CD14-positive monocyte (primary cell): ENCODE measurements around the gene RHOT2. TPM values are rescaled to one million over a fixed set of nuclear protein-coding genes. Genes with fewer than 3 reads are reported as not detected.
A peak's percentile ranks its signal among the peaks of the same experiment; 100 is the strongest.

Source experiments
- DNase-seq, 3 donors: peaks; one replicate each; pipeline ENCODE4 v3.0.0-alpha.2; 2011 to 2022
- H2AFZ ChIP-seq: 2 replicates; pipeline ENCODE4 v1.6.0; 2012; ENCODE audit warnings: mild to moderate bottlenecking, low read depth, low read length, inconsistent platforms; ENCODE audit not compliant: insufficient read depth, poor library complexity, severe bottlenecking
- H3K27ac ChIP-seq, 2 donors: 1 replicate in 1 of 2; 2 replicates in 1 of 2; pipeline ENCODE4 v1.5.1; 2012 to 2013; ENCODE audit warnings: low read length in 2 of 2, control low read depth in 1 of 2, inconsistent platforms in 1 of 2, low read depth in 1 of 2, mild to moderate bottlenecking in 1 of 2
- H3K27me3 ChIP-seq, 2 donors: one replicate each; pipeline versions ENCODE4 v1.6.0 to v1.6.1; 2011 to 2013; ENCODE audit warnings: low read length in 2 of 2; ENCODE audit not compliant: control insufficient read depth in 2 of 2, insufficient read depth in 2 of 2
- H3K36me3 ChIP-seq, 2 donors: replicated peaks in 1 of 2; 1 replicate in 1 of 2; 2 replicates in 1 of 2; pipeline versions ENCODE4 v1.5.1 to v1.6.1; 2012 to 2013; ENCODE audit warnings: low read length in 2 of 2, control low read depth in 1 of 2, inconsistent platforms in 1 of 2, mild to moderate bottlenecking in 1 of 2; ENCODE audit not compliant: insufficient read depth in 2 of 2, control insufficient read depth in 1 of 2
- H3K4me1 ChIP-seq, 2 donors: 1 replicate in 1 of 2; 2 replicates in 1 of 2; pipeline versions ENCODE4 v1.5.1 to v1.6.1; 2012 to 2013; ENCODE audit warnings: low read length in 2 of 2, control low read depth in 1 of 2, inconsistent platforms in 1 of 2, mild to moderate bottlenecking in 1 of 2, moderate library complexity in 1 of 2; ENCODE audit not compliant: insufficient read depth in 2 of 2, control insufficient read depth in 1 of 2
- H3K4me2 ChIP-seq: replicated peaks from 2 replicates; pipeline ENCODE3; 2012; ENCODE audit warnings: low read length, moderate library complexity, mild to moderate bottlenecking; ENCODE audit not compliant: poor library complexity, severe bottlenecking; ENCODE audit errors: extremely low read depth
- H3K4me3 ChIP-seq, 3 experiments: fragments of 200-600 bp in 1 of 3; sonication (generic) in 1 of 3; replicated peaks in 1 of 3; 1 replicate in 2 of 3; 2 replicates in 1 of 3; pipeline ENCODE4 v1.5.1; 2011 to 2013; ENCODE audit warnings: low read length in 3 of 3, mild to moderate bottlenecking in 3 of 3, control low read depth in 2 of 3, low read depth in 2 of 3, inconsistent platforms in 1 of 3, moderate library complexity in 1 of 3
- H3K79me2 ChIP-seq: 2 replicates; pipeline ENCODE4 v1.6.0; 2012; ENCODE audit warnings: mild to moderate bottlenecking, control low read depth, inconsistent platforms, low read length, moderate library complexity; ENCODE audit not compliant: insufficient read depth
- H3K9ac ChIP-seq: 2 replicates; pipeline ENCODE4 v1.6.0; 2017; ENCODE audit warnings: low read length, mild to moderate bottlenecking; ENCODE audit not compliant: insufficient read depth, poor library complexity, severe bottlenecking
- H3K9me3 ChIP-seq, 2 donors: replicated peaks in 1 of 2; 1 replicate in 1 of 2; 2 replicates in 1 of 2; pipeline versions ENCODE4 v1.5.1 to v1.6.1; 2012 to 2013; ENCODE audit warnings: low read length in 2 of 2, control low read depth in 1 of 2; ENCODE audit not compliant: control insufficient read depth in 1 of 2, insufficient read depth in 1 of 2
- H4K20me1 ChIP-seq: 2 replicates; pipeline ENCODE4 v1.6.0; 2012; ENCODE audit warnings: mild to moderate bottlenecking, low read length, control low read depth, moderate library complexity; ENCODE audit not compliant: insufficient read depth
- H3K27ac Mint-ChIP-seq, 7 donors: one replicate each; pipeline ENCODE4 v1.8.0; 2020; ENCODE audit warnings: mild to moderate bottlenecking in 7 of 7, mixed read lengths in 7 of 7, moderate library complexity in 6 of 7, inconsistent platforms in 2 of 7
- H3K27me3 Mint-ChIP-seq, 3 donors: one replicate each; pipeline ENCODE4 v1.8.0; 2021 to 2022; ENCODE audit warnings: low read depth in 3 of 3, mild to moderate bottlenecking in 3 of 3, mixed read lengths in 3 of 3, moderate library complexity in 3 of 3, inconsistent platforms in 1 of 3
- H3K36me3 Mint-ChIP-seq, 2 donors: one replicate each; pipeline ENCODE4 v1.8.0; 2020; ENCODE audit warnings: mixed read lengths in 2 of 2, inconsistent platforms in 1 of 2, mild to moderate bottlenecking in 1 of 2
- H3K4me1 Mint-ChIP-seq: one replicate; pipeline ENCODE4 v1.8.0; 2020; ENCODE audit warnings: mild to moderate bottlenecking, mixed read lengths
- H3K4me3 Mint-ChIP-seq, 2 donors: one replicate each; pipeline ENCODE4 v1.8.0; 2020; ENCODE audit warnings: mild to moderate bottlenecking in 2 of 2, mixed read lengths in 2 of 2, moderate library complexity in 1 of 2
- H3K9me3 Mint-ChIP-seq, 7 donors: one replicate each; pipeline ENCODE4 v1.8.0; 2020 to 2022; ENCODE audit warnings: mixed read lengths in 7 of 7, mild to moderate bottlenecking in 6 of 7, moderate library complexity in 6 of 7, inconsistent platforms in 2 of 7
- CTCF ChIP-seq: fragments of 200-600 bp; IDR thresholded peaks from one replicate; pipeline ENCODE4 v1.8.0; 2022; ENCODE audit warnings: antibody characterized with exemption, mild to moderate bottlenecking
- WGBS: methylation state at CpG from one replicate; pipeline ENCODE4 v1.1.5; 2013; ENCODE audit warnings: missing lambda C conversion rate; ENCODE audit not compliant: insufficient coverage; 5-methylcytosine and 5-hydroxymethylcytosine counted together
- intact Hi-C, 2 donors: fragments of 100-400 bp; cut with micrococcal nuclease; formaldehyde crosslinking; loops; one replicate each; pipeline versions ENCODE4 v1.15.0 to v1.15.1; 2023
- polyA plus RNA-seq, 3 donors: library from polyadenylated mRNA; depleted of rRNA in 1 of 3; unstranded in 2 of 3; stranded (reverse) in 1 of 3; fragments of 300-500 nt in 2 of 3; fragments of >200 nt in 1 of 3; fragmentation: Illumina TruSeq in 2 of 3; gene quantifications; 1 replicate in 2 of 3; 2 replicates in 1 of 3; pipeline ENCODE4 v1.2.3, GENCODE V29; 2012 to 2021

RHOT2 gene
- polyA plus RNA-seq, 3 donors = 25.4 to 276 (median 26.3) TPM

GRCh38 chr16:638836-639235 is 29.1 kb upstream of the RHOT2 start:
- H3K36me3 Mint-ChIP-seq = peaks cover 2 to 3% of the 10 kb centered on the region in 2 donors
- Histone ChIP-seq H3K4me1 (peaks cover 46 to 62% of the 10 kb centered on the region in 2 donors), H3K9ac (no peak overlapping the region), H3K4me3 (no peak overlapping the region), H2AFZ (no peak overlapping the region), H4K20me1 (peaks cover 27% of the 10 kb centered on the region), H3K36me3 (peaks cover 0 to 3% of the 10 kb centered on the region in 2 donors), H3K27me3 (no peaks in the 10 kb centered on the region), H3K27ac (no peak overlapping the region), H3K9me3 (no peaks in the 10 kb centered on the region), H3K79me2 (peaks cover 32% of the 10 kb centered on the region), H3K4me2 (no peak overlapping the region)
- intact Hi-C loops = loop anchor here (5.0 kb wide), 2 partner anchors 43 to 112 kb away; partner anchors contain the start of genes CAPN15 (in 2 of the 2), JMJD8 (in 1 of the 2) and STUB1 (in 1 of the 2)
- WGBS = 83% methylated on average over 1 of the region's 9 CpGs
- peaks cover 27% of the 10 kb centered on the region for H3K4me1 Mint-ChIP-seq
- no peak overlapping the region for H3K4me3 Mint-ChIP-seq
- peaks cover 0 to 6% (median 0%) of the 10 kb centered on the region in 3 donors for H3K27me3 Mint-ChIP-seq
- DNase-seq = no peak
- TF ChIP-seq CTCF = no peak
- peak overlapping the region in 1 of 7 donors; percentile 82 for H3K27ac Mint-ChIP-seq
- no peaks in the 10 kb centered on the region for H3K9me3 Mint-ChIP-seq

GRCh38 chr16:640614-641013 is 27.3 kb upstream of the RHOT2 start:
- no peak for DNase-seq
- Histone ChIP-seq H3K36me3 (no peaks in the 10 kb centered on the region), H3K9me3 (no peaks in the 10 kb centered on the region), H3K4me2 (peak overlapping the region; percentile 77), H3K27me3 (no peaks in the 10 kb centered on the region), H4K20me1 (peaks cover 22% of the 10 kb centered on the region), H3K27ac (no peak overlapping the region), H2AFZ (no peak overlapping the region), H3K79me2 (peaks cover 24% of the 10 kb centered on the region), H3K9ac (peak overlapping the region; percentile 81), H3K4me3 (peak overlapping the region in 1 of 3 experiments; percentile 78), H3K4me1 (peaks cover 38 to 57% of the 10 kb centered on the region in 2 donors)
- intact Hi-C loops = no loop called here
- no peak overlapping the region for H3K27ac Mint-ChIP-seq
- no peak overlapping the region for H3K4me3 Mint-ChIP-seq
- H3K9me3 Mint-ChIP-seq = no peaks in the 10 kb centered on the region
- H3K4me1 Mint-ChIP-seq = peaks cover 33% of the 10 kb centered on the region
- WGBS = 100% methylated on average over 1 of the region's 5 CpGs
- peaks cover 0 to 6% (median 0%) of the 10 kb centered on the region in 3 donors for H3K27me3 Mint-ChIP-seq
- H3K36me3 Mint-ChIP-seq = peaks cover 5 to 7% of the 10 kb centered on the region in 2 donors
- no peak for TF ChIP-seq CTCF
